GM13977 (cell line): ENCODE results near the gene ANO2.

Source experiments
- DNase-seq: peaks from one replicate; pipeline ENCODE4 v3.0.0; 2012; ENCODE audit warnings: low spot score
- in situ Hi-C: fragments of 300-500 bp; cut with MboI; formaldehyde crosslinking; loops from one replicate; pipeline ENCODE4 v1.12.0; 2022; ENCODE audit warnings: low sequenced_read_pairs, low pct_unique_long_range_greater_than_20kb, mixed read lengths, inconsistent platforms; ENCODE audit not compliant: unreplicated experiment
- TF ChIP-seq, protein P1 (sequence below): IDR thresholded peaks from 2 replicates; pipeline ENCODE4 v1.5.1; 2012; ENCODE audit warnings: mild to moderate bottlenecking, control low read depth; ENCODE audit not compliant: insufficient read depth; ENCODE audit errors: extremely low read depth, missing control alignments

ANO2 gene

DNA sequence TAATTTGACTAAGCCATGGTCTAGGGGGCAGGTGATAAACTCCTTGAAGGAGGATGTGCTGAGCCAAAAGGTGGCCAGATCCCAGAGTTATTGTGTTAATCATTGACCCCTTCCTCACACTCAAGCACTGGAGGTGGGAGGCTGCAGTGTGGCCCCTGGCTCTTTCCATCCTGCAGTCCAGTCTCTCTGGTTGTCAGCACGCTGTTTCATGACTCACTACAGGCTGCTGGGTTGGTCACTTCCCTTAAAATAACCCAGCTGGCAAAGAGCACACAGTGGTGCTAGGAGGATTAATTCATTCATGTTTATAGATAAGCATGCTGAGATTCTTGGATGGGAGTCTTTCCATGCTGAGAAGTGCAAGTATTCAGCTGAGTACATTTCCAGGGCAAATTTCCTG, 228.9 kb downstream of the ANO2 start:
- DNase-seq, result no peak
- TF ChIP-seq, protein P1, sequence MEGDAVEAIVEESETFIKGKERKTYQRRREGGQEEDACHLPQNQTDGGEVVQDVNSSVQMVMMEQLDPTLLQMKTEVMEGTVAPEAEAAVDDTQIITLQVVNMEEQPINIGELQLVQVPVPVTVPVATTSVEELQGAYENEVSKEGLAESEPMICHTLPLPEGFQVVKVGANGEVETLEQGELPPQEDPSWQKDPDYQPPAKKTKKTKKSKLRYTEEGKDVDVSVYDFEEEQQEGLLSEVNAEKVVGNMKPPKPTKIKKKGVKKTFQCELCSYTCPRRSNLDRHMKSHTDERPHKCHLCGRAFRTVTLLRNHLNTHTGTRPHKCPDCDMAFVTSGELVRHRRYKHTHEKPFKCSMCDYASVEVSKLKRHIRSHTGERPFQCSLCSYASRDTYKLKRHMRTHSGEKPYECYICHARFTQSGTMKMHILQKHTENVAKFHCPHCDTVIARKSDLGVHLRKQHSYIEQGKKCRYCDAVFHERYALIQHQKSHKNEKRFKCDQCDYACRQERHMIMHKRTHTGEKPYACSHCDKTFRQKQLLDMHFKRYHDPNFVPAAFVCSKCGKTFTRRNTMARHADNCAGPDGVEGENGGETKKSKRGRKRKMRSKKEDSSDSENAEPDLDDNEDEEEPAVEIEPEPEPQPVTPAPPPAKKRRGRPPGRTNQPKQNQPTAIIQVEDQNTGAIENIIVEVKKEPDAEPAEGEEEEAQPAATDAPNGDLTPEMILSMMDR, result no peak

DNA sequence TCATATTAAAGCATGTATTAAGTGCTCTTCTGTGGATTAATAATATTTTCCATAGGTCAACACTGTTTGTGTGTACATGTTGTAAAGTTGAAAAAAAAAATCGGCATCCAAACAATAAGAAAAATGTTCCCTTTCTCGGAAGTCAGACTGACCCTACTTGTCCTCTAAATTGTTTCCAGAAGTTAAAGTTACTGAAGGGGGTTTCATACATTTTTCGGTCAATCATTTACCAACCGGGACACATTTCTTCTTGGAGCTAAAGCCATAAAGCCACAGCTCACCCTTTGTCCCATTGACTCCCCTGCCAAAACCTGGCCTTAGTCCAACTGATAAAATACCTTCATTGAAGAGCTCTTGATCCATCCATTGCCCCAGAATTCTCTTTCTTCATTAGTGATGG, 230.0 kb downstream of the ANO2 start:
- in situ Hi-C loops, result no loop called here
- TF ChIP-seq, protein P1, result no peak
- DNase-seq, result no peak

More for the DNA sequence above, 228.9 kb downstream of the ANO2 start:
- in situ Hi-C loops, result no loop called here

DNA sequence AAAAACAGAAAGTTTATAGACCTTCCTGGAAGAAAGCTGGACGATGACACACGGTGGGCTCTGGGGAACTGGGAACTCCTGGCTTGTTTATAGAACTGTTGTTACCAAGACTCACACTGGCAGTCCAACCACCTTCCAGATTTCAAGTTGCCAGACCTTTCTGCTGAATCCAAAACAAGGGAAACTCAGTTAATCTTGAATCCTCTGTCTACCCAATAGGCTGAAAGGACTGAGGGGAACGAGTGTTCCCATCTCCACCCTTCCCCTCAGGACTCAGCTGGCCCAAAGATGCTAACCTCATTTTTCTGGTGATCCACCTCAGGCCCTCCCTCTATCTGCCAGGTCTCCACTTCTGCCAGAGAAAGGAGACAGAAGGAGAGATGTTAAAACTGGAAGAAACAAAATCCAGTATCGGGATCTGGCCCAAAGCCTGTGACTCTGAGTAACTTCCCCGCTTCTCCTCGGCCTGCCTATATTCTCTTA, 231.4 kb downstream of the ANO2 start:
- in situ Hi-C loops, result no loop called here
- TF ChIP-seq, protein P1, result no peak
- DNase-seq, result no peak

DNA sequence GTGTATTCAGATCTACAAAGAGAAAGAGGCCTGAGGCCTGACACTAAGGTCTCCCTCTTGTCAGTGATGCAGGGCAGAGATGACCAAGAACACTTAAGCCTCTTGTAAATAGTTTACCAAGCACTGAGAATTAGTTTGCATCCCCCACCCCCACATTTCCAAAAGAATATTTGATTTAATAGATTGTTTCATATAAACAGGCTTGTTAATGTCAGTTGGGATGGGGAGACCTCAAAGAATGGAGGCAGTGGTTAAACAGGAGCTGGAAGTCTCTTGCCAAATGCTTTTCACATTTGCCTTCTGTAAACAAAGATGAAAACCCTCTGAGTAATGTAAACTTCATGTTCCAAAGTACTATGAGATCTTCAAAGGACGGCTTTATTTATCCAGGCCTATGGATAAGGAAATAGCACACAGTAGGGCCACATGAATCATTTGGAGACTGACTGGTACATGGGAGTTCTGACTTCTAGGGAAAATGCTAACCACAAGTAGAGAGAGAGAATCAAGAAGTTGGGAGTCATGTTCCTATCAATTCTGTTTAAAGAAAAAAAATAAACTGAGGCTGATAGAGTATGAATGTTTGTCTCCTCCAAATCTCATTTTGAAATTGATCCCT, 234.7 kb downstream of the ANO2 start:
- in situ Hi-C loops, result no loop called here
- TF ChIP-seq, protein P1, result no peak
- no peak for DNase-seq

DNA sequence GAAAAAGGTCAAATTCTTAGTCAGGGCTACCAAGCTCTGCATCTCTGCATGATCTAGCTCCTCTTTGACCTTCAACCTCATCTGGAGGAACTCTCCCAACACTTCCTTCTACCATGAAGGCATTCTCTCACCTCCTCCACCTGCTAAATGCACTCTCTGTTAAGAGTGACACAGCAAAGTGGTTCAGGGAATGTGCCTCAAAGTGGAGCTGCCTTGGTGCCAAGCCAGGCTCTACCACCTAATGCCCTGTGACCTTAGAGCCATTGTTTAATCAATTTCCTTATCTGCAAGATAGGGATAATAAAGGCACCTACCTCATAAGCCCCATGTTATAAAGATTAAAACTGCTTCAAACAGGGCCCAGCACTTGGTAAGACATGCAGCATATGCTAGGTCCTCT, 236.7 kb downstream of the ANO2 start:
- TF ChIP-seq, protein P1, result no peak
- in situ Hi-C loops, result no loop called here
- no peak for DNase-seq

DNA sequence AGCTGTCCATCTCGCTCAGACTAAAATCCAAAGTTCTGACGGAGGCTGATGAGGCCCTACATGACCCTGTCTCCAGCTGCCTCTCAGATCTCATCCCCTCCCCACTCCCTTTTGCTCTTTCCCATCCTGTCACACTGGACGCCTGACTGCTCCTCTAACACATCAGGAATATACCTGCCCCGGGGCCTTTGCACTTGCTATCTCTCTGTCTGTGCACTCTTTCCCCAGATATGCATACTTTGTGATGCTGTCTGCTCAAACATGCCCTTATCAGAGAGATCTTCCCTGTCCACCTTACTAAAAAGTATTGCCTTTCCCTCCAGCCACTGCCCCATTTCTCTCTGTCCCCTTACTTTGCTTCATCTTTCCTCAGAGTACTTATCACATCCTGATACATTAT, 238.8 kb downstream of the ANO2 start:
- no peak for DNase-seq
- in situ Hi-C loops, result no loop called here
- TF ChIP-seq, protein P1, result no peak
